HG03342 (cell line): ENCODE results near the gene GPR62.

Source experiments
- ATAC-seq: cut with Tn5 transposase; IDR thresholded peaks from one replicate; pipeline ENCODE4 v1.9.1; 2021; ENCODE audit warnings: mild to moderate bottlenecking, moderate library complexity; ENCODE audit not compliant: unreplicated experiment

The GPR62 gene

DNA sequence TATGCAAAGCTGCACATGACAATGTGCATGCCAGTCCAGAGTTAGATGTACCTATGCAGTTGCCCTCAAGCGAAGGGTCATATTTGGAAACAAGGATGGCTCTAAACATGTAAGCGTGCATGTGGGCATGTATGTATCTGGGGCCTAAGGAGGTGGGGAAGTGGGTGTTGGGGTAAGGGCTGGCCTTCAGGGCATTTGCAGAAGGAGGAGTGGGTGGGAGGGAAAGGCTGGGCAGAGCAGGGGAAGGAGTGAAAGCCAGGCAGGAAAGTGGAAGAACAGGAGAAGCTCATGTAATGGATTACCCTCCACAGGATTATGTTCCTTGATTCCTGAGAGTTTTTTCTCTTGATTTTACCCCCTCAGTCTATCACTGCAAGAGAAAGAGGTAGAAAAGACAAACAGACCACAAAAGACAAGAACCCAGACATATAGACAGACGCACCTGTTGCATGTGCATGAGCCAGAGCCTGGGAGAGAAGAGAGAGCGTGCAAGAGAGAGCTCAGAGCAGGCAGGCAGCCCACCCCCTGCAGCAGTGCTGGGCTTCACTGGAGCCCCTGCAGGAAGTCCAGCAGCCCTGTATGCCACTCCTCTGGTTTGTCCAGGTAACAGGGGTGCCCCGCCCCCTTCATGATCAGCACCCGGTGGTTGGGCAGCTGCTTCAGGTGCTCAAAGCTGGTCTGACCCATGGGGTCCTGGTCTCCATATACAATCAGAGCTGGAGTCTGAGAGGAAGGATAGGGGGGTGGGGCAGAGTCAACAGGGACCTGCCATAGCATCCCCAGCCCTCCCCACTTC lies 13.9 kb downstream of the GPR62 start:
- no peak for ATAC-seq

DNA sequence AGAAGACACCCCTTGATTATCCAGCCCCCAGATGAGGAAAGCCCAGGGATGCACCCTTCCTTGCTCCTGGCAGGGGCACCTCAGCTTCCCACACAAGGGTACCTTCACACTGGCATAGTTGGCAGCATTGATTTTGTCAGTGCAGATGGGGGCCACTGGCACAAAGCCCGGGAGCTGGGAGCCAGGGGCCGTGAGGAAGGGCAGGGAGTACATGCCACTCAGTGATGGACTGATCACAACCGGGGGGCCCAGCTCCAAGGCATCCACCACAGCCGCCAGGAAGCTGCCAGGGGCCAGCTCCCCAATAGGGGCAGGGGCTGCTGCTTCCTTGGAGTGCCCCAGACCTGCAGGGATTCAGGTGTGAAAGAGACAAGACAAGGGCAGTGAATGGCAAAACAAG lies 14.7 kb downstream of the GPR62 start:
- no peak for ATAC-seq

DNA sequence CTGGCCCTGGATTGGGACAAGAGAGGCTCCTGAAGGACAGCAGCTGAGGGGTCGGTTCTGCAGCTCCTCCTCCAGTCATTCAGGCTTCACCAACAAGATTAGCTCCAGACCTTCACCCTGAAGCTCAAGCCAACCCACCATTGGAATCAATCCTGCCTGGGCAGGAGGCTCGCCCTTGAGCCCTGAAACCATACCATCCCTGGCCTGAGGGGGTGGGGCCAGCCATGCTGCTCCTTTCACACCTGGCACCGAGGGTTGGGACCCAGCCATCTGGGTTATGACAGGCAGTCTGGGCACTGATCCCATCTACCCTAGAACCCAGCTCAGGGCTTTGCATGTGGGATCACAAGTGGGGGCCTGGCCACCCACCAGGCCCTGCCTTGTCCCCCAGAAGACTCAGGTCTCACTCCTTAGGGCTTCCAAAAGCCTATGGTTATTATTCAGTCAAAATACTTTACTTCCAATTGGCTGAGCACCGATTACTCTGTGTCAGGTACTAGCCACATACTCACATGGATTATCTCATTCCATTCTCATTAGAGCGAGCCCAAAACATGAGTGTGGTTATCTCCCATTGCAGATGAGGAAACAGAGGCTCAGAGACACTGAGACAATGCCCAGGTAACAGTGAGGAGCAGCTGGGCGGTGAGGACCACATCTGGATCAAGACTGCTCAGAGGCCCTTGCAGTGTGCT lies 15.6 kb downstream of the GPR62 start:
- ATAC-seq = no peak

DNA sequence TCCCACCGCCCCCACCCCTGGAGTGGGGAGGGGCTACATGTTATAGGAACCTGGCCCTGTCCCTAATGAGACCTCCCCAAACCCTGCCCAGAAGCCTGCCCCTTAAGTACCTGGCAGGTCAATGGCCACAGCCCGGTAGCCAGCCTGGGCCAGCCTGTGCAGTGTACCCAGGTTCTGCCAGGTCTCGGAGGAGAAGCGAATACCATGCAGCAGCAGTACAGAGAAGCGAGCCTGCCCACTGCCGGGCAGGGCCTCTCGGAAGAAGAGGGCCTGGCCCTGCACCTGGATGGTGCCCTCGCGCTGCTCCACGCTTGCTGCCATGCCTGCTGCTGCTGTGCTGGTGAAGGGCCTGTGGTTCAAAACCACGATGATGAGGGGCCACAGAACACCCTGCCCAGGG lies 16.2 kb downstream of the GPR62 start:
- ATAC-seq = no peak

DNA sequence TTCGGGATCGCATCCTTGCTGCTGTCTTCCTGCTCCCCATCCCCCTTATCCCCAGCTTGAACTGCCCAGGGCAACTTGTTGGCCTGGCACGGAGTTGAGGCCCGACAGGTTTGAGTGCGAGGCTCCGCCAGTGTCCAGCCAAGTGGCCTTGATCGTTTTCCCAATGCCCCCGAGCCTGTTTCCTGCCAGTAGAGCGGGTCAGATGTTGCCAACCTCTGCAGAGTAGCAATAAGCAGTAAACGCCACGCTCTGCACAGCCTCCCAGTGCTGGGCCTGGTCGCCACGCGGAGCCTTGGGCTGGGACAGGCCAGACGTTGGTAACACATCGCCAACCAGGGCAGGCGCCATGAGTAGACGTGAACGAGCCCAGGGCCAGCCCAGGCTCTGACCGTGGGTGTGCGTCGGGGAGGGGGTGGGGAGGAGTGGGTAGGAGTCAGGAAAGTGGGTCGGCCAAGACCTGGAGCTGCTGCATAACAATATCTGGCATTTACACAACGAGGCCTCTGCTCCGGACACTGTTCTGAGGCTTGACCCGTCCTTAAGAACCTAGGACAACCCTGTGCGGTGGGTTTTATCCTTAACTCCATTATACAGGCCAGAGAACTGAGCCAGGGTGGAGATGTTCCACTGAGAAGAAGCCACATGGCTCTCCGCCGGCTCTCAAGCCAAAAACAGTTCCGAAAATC lies 19.2 kb downstream of the GPR62 start:
- no peak for ATAC-seq

DNA sequence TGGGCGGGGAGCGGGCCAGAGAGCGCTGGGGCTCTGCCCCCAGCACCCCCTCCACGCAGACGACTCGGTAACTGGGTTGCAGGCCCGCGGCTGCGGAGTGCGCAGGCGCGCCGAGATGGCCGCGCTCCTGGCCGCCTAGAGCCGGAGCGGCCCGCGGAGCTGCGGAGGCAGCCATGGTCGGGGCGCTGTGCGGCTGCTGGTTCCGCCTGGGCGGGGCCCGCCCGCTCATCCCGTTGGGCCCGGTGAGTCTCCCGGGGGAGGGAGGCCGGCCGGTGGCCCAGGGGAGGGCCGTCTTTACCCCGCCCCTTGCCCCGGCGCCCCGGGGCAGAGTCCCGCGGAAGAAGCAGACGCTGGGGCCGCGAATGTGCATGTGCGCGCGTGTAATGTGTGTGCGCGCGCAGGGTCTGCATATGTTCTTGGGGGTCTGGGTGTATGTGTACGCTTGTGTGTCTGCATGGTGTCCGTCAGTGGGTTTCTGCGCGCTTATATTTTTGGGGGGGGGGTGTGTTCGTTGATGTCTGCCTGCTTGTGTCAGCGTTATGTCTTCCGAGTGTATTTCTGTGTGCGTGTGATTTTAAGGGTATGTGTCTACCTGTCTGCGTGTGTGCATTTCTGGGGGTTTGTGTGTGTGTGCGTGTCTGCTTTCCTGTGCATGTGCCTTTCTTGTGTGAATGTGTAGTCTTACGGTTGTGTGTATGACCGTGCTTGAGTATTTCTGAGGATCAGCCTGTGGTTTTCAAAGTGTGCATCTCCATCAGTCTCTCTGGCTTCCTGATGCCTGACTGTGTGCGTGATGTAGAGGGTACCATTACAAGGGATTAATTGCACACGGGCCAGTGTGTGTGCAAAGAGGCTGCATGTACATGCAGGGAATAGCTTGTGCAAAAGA lies 20.0 kb downstream of the GPR62 start, which contains the start of gene ABHD14A:
TSS of gene ABHD14A (plus strand) at position 102 of the 889 bp plus-strand sequence. CDS start at position 174, 72 bp downstream.
- peak; percentile 57 for ATAC-seq

DNA sequence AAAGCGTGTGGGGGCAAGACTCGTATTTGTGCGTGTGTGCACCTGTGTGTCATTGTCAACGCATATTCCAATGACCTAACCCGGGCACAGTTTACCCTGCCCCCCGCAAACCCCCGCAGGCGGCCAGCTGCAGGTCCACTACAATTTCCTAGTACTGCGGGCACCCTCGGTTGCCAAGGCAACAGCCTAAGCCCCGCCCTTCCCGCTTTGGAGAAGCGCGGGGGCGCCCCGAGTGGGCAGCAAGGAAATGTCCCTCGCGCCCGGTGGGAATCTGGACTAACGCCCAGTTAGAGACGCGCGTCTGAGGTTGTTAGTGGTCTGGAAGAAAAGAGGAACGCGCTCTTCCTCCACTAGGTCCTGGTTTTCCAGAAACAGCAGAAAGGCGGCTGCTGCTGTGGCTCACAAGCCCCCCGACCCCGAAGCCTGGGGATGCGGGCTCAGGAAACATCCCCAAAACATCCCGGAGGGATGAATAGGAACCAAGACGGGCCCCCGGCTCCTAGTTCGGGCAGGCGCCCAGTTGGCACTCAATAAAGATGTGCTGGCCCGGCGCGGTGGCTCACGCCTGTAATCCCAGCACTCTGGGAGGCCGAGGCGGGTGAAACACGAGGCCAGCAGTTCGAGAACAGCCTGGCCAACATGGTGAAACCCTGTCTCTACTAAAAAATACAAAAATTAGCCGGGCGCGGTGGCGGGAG lies 20.8 kb downstream of the GPR62 start:
- ATAC-seq = no peak

DNA sequence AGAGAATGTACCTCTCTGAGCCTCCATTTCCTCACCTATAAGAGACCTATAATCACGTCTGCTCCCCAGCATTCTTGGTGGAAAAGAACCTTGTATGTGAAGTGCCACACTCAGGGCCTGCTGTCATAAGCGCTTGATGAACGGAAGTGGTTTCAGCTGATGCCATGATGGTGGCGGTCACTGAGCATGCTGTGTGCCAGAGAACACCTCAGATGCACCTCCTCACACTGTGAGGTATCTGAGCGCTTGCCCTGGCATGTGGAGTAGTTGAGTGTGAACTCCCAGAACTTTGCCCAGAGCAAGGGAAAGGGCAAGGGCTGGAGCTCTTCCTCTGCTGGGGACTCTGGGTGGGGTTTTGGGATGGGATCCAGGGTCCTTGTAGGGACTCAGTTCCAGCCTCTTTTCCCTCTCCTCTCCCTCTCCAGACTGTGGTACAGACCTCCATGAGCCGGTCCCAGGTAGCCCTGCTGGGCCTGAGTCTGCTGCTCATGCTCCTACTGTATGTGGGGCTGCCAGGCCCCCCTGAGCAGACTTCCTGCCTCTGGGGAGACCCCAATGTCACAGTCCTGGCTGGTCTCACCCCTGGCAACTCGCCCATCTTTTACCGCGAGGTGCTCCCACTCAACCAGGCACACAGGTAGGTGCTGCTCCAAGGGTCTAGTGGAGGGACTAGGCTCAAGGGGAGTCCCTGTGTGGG lies 22.4 kb downstream of the GPR62 start:
- ATAC-seq = no peak

DNA sequence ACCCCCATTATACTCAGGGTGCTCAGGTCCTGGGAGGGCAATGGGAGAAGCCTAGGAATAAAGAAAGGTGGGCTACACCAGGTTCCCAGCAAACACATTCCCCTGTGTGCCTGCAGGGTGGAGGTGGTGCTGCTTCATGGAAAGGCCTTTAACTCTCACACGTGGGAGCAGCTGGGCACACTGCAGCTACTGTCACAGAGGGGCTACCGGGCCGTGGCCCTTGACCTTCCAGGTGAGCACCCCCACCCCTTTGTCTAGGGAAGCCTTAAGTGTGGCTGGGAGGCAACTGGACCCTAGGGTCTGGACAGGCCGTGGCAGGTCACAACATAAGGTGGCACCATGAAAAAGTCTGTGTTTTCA lies 22.9 kb downstream of the GPR62 start:
- ATAC-seq = no peak

DNA sequence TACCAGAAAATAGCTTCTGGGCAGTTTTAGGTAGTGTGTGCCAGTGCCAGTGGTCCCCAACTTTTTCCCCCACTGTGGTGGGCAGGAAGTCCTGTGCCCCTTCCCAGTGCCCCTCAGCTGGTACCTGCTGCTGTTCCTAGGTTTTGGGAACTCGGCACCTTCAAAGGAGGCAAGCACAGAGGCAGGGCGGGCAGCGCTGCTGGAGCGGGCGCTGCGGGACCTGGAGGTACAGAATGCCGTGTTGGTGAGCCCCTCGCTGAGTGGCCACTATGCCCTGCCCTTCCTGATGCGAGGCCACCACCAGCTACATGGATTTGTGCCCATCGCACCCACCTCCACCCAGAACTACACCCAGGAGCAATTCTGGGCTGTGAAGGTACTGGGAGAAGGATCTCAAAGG lies 25.1 kb downstream of the GPR62 start:
- no peak for ATAC-seq

DNA sequence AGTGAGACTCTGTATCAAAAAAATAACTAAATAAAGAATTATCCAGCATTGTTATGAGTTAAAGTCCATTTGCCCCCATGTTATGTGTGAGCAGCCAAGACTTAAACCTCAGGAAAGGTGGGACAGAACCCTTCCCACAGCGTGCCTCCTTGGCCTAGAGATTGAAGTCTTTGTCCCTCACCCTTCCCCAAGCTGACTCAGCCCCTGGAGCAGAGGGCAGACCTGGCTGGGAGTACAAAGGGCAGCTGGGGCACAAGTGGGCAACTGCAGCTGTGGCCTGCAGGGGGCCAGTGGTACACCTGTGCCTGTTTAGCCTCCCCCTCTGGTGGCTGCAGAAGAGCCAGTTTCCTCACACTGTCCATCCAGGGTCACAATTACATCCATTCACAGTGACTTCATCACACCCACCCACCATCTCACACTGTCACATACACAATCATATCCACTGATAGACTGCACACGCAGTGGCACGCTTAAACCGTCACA lies 27.2 kb downstream of the GPR62 start:
- peak; percentile 53 for ATAC-seq

DNA sequence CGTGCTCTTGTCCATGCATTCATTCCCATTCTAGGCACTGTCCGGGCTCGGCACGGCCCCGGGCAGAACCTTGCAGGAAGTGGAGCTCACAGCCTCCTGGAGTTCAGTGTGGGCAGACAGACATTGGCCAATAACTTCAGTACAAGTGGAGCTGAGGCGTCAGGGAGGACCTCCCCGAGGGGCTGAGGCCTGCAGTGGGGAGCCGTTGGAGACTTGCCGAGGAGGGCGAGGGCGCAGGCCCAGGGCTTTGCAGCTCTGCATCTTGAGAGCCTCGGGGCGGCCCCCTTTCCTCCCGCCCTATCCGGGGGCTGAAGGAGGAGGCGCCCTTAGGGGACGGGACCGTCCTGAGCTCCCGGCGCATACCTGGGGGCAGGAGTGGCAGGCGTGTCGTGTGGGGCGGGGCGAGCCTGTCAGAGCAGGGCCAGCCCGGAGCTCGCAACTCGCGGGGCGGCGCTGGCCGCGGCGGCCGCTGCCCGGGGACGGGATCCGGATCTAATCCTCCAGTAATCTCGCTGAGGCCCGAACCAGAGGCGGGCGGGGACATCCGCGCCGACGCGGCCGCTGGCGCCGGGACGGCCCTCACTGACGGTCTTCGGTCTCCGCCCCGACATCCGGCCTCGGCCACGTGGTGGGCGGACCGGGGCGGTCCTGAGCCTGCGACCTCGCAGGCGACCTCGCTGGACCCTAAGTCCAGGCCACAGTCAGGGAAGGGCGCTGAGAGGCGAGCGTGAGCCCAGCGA lies 27.8 kb downstream of the GPR62 start, which contains the start of gene ACY1:
TSS of gene ACY1 (plus strand) at position 698 of the 740 bp plus-strand sequence. CDS start 530 bp downstream, outside the sequence.
- peak; percentile 67 for ATAC-seq

DNA sequence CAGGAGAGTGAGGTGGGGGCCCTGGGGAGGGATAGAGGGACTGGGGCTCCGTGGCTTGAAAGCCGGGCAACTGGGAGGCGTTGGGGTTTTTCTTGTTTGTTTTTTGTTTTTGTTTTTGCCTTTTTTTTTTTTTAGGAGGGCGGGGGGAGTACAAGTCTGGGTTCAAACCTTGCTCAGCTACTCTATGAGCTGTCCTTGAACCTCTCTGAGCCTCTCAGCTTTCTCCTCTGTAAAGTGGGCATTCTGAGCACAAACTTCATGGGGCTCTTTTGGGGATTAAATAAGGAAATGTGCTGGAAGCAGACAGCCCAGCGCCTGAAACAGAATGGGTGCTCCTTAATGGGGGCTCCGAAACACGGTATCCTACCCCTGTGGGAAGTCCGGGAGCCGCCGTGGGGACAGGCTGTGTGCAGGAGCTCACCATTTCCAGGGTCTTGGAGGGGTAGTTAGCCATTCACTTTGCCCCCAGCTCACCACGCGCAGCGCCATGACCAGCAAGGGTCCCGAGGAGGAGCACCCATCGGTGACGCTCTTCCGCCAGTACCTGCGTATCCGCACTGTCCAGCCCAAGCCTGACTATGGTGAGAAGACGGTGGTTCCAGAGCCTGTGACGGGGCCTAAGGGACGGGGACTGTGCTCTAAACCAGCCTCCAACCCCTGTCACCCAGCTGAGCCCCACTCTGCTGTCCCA lies 28.5 kb downstream of the GPR62 start:
- ATAC-seq = no peak

DNA sequence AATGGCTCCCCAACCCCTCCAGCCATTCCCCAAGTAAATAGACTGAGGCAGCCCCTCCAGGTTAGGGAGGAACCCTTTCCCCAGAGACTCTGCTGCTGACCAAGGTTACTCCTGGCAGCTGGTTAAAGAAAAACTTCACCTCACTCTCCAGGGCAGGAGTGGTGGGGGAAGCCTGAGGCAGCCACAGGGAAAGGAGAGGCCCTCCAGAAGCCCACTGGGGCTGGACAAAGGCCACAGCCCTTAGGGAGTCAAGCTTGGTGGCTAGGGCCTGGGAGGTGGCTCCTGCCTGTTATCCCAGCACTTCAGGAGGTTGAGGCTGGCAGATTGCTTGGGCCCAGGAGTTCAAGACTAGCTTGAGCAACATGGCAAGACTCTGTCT lies 29.1 kb downstream of the GPR62 start:
- no peak for ATAC-seq

DNA sequence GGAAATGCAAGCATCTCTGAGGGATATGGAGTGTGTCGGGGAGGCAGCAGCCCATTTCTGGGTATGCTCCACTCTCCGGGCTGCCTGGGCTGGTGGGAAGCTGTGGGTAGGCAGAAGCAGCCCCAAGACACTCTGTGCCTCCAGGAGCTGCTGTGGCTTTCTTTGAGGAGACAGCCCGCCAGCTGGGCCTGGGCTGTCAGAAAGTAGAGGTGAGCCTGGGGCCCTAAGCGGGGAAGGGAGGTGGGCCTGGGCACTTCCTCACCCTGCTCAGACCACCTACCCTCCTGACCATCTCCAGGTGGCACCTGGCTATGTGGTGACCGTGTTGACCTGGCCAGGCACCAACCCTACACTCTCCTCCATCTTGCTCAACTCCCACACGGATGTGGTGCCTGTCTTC lies 29.9 kb downstream of the GPR62 start:
- no peak for ATAC-seq

DNA sequence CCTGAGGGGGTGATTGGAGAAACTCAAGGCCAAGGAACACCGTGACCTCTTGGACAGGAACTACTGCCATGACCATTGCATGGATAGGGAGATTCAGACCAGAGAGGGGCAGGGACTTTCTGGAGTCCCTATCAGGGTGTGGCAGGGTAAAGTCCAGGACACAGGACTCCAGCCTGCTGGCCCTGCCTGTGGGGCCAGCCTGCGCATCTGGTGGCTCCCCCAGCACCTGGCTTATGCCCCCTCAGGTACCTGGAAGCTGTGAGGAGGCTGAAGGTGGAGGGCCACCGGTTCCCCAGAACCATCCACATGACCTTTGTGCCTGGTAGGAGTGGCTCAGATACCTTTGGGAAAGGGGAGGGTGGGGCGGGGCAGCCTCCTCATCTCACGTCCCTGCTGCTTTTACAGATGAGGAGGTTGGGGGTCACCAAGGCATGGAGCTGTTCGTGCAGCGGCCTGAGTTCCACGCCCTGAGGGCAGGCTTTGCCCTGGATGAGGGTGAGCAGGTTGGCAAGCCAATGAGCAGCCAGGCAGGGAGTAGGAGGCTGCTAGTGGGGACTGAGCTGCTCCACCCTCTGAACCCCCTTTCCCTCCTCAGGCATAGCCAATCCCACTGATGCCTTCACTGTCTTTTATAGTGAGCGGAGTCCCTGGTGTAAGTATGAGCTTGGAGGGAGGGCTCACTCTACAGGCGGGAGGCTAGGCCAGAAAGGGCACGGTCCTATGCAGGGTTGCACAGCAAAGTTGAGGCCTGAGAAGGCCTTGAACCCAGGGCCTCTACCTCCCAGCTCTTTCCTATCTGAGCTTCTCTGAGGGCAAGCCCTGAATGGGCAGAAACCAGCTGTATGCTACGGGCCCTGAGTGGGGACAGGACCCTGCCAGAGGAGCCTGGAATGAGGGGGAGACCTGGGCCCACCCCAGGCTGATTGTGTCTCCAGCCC lies 31.1 kb downstream of the GPR62 start:
- ATAC-seq = no peak

DNA sequence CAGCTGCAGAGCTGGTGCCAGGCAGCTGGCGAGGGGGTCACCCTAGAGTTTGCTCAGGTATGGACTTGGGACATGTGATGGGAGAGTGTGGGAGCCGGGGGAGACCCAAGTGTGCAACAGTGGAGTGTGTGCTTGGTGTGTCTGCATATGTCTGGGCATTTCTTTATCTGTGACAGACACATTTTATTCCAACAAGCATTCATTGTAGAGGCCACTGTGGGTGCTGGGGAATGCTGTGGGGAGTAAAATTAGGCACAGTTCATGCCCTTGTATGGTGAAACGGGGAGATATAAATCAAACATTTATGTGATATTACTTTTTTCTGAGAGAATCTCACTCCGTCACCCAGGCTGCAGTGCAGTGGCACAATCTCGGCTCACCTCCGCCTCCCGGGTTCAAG lies 32.4 kb downstream of the GPR62 start:
- no peak for ATAC-seq
